HG03442 (cell line): ENCODE measurements around the gene ACOXL.

Source experiments
- ATAC-seq: cut with Tn5 transposase; IDR thresholded peaks from one replicate; pipeline ENCODE4 v1.9.1; 2021; ENCODE audit warnings: mild to moderate bottlenecking, moderate library complexity; ENCODE audit not compliant: unreplicated experiment

ACOXL gene

GRCh38 chr2:110994250-110994961 lies 262.0 kb downstream of the ACOXL start:
- ATAC-seq, result no peak

DNA sequence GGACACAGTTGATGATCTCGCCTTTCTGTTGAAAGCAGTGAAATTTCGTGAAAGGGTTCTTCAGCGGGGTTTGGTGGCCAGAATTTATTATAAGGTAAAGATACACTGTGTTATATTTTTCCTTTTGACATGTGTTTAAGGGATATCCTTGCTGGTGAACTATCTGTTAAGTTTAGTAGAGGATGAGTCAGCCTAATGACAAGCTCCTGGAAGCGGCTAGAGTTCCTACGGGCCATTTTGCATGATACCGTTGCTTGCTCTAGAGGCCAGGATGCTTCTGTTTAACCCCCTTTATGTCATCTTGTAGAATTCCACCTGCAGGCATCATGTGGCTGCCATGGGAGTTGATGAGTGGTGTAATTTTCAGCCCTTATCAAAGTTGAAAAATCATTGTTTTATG lies 263.5 kb downstream of the ACOXL start:
- ATAC-seq, result no peak

- ATAC-seq, result no peak
Measured at GRCh38 chr2:110997331-110998045, 265.1 kb downstream of the ACOXL start.

- ATAC-seq, result no peak
Measured at GRCh38 chr2:110998311-110998710, 265.9 kb downstream of the ACOXL start.

- ATAC-seq, result no peak
Measured at GRCh38 chr2:110999626-111000025, 267.3 kb downstream of the ACOXL start.

DNA sequence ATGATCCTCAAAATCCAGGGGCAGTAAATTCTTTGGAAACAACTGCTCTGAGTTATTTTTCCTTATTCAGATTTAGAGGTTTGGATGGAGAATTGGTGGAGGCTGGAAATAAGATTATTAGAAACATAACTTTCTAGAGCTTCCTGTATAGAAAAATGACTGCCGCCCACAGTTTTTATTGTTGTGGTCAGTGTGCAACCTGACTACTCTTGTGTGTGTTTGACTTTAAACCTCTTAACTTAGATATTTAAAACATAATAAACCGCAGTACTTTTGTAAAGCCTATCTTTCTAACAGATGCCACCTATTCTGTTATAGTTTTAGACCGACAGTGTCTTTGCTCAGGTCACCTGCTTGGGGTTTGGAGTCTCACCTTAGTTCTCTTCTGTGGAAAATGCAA lies 272.9 kb downstream of the ACOXL start:
- no peak for ATAC-seq

DNA sequence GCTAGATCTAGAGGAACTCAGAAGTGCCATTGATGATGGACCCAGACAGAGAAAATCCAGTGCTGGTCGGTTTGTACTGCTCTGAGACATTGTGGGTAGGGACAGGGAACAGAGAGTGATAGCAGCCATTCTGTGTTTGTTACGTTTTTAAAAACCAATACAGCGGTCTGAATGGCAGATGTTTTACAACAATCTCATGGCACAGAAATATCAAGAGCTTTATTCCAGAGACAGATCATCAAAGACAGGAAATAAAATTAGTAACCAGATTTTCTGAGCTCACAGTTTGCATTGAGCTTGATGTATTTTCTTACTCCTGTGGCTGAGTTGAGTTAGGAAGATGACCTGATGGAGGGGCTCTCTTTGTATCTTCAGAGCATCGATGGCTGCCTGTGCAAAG lies 273.4 kb downstream of the ACOXL start:
- ATAC-seq, result no peak

DNA sequence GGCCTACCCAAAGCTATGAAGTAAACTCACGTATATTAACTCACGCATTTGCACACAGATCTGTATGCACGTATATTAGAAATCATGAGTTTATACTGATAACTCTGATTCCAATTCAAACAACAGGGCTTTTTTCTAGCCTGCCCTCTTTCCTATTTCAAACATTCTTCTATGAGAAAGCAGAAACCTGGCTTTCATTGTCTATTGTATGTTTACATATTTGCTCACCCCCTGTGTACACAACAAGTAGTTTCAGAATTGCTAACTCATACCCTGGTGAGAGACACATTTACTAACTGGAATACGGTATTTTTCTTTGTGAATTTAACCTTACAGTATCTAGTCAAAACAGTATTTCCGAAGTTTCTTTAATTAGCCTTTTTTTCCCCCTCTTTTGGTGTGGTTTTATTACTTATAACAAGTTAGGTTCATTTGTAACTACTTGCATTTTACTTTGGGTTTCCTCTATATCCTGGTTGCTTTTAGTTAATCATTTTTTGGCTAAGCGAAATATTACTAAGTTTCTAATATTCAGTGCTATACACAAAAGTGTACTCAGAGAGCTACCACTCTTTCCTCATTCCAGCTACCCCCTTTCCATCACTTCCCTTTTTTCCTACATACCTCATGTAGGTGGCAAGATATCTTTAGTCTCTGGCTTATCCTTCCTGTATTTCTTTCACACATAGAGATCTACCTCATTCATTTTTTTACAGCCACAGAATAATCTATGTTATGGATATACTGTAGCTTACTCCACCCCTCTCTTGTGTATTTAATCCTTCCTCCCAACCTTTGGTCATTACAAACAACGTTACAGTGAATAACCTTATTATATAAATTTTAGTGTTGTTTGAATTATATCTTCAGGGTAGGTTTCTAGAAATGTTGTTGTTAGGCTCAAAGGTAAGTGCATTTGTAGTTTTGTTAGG lies 275.6 kb downstream of the ACOXL start:
- no peak for ATAC-seq

DNA sequence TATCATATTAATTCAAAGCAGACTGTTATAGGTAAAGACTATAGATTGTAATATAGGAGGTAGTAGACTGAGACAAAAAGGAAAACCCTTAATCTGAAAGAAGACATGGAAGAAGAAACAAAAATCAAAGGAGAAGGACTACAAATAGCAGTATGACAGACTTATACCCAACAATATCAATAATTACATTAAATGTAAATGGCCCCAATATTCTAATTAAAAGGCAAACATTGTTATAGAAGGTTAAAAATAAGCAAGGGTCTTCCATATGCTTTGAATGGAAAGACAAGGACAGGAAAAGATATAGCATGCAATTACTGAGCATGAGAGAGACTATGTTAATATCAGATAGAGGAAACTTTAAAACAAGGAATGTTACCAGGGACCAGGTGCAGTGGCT lies 278.8 kb downstream of the ACOXL start:
- no peak for ATAC-seq

GRCh38 chr2:111015283-111015995 lies 283.1 kb downstream of the ACOXL start:
- no peak for ATAC-seq

GRCh38 chr2:111017034-111017622 lies 284.8 kb downstream of the ACOXL start:
- no peak for ATAC-seq

- ATAC-seq, result no peak
Measured at GRCh38 chr2:111017909-111018308, 285.5 kb downstream of the ACOXL start.

DNA sequence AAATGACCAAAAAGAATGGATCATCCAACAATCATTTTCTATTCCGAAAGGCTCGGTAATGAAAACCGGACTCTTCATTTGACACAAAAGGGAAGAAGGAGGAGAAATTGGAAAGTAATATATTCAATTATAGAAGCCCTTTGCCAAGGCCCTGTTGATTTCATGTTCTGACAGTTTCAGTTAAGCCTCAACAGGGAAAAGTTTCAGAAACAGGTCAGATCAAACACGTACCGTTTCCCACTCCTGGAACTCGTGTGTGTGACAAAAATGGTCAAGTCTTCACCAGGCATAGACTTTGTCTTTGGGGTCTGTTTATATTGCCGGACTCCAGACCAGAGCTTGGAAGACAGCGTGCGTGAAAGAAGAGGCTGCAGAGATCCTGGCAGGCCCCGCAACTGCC lies 287.0 kb downstream of the ACOXL start:
- no peak for ATAC-seq

GRCh38 chr2:111022633-111023032 lies 290.3 kb downstream of the ACOXL start:
- no peak for ATAC-seq

DNA sequence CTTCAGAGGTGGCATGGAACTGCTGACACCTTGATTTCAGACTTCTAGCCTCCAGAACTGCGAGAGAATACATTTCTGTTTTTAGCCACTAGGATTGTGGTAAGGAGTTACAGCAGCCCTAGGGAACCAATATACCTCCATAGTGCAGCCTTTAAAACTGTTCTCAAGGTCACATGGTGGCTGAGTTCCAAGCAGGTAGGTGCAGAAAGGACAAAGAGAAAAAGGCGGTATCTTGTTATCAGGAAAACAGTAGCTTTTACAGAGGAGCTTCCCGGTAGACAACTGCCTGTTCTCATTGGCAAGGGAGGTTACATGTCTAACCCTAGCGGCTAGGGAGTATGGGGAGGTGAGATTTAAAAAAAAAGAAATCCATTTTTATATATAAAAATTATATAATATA lies 292.1 kb downstream of the ACOXL start:
- ATAC-seq, result no peak

DNA sequence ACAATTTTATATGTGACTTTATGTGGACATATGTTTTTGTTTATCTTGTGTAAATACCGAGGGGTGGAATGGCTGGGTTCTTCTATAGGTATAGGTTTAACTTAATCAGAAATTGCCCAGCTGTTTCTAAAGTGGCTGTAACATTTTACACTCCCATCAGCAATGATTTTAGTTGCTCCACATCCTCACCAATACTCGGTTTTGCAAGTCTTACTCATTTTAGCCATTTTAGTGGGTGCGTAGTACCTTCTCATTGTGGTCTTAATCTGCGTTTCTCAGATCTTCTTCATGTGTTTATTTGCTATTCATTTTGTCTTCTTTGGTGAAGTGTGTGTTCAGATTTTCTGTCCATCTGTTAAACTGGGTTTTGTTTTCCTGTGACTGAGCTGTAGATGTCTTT lies 292.9 kb downstream of the ACOXL start:
- no peak for ATAC-seq

GRCh38 chr2:111028720-111029119 lies 296.3 kb downstream of the ACOXL start:
- no peak for ATAC-seq

DNA sequence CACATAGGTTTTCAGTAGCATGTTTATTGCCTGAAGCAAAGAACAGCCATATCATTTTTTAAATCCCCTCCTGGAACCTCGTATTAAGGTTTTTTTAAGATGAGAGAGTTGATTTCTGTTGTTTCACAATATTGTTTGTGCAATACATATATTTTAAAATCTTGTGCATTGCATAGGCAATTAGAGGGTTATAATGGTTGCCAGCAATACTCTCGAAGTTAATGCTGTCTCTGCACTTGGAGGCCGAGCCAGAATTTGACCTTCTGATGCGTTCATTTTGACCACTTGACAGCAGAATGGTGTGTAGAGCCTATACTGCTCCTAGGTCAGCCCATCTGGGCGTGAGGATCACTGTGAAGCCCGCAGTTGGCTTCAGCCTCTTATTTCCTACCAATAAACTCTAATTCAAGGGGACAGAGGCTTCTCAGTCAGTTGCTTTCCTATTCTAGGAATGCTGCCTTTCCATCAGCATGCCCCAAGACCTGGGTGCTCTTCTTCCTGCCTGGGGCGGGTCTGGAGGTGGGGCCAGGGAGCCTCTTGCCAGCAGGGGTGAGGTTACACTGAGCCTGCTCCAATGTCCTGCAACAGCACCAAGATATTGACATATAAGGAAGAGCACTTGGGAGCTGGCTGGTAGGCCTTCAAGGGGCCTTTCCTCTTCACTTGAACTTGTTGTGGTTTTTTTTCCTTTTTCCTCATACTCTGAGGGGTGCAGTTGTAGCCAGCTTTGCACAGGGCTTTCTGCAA lies 297.0 kb downstream of the ACOXL start:
- no peak for ATAC-seq

DNA sequence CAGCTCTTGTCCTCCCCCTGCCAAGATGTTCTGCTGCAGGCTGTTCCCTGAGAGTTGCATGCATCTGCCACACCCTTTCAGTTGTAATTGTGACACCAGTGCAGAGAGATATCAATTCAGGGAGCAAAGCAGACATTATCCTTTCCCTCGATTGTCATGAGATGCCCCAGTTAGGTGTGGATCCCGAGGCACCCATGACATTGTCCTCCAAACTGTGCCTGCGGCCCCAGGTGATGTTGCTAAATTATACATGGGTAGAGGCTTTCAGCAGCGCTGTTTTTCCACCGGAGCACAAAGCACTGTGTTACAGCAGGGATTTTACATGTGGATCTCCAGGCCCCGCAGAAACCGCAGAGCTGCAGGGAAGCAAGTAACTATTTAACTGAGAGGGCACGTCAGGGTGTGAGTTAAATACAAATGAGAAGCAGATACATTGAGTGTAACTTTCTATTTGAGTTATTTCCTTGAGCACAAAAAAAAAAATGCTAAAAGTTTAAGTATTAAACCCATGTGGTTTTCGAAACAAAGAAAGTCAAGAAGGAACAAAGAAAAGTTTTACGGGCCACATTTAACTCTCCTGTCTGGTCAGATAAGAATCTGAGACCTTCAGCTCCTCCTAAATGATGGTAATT lies 298.0 kb downstream of the ACOXL start:
- peak; percentile 54 for ATAC-seq
